ENCODE measurements around the gene NTSR1.

GRCh38 chr20:62766716-62767115, 58.1 kb downstream of the NTSR1 start:
- no peak for TF ChIP-seq CTCF (IDR thresholded peaks at IDR 0.05)
- no peak for TF ChIP-seq EZH2 (IDR thresholded peaks at IDR 0.05; ENCODE audit: borderline replicate concordance, insufficient read depth, low read depth, low read length, poor library complexity, severe bottlenecking)

Measured in B cell (primary cell).